ENCODE measurements around the gene LHX3.
"Not testable (repeated sequence)": the region's sequence is repeated elsewhere in the genome, so short reads cannot be mapped to it uniquely, and the experiment has no call there.

Gene LHX3

DNA sequence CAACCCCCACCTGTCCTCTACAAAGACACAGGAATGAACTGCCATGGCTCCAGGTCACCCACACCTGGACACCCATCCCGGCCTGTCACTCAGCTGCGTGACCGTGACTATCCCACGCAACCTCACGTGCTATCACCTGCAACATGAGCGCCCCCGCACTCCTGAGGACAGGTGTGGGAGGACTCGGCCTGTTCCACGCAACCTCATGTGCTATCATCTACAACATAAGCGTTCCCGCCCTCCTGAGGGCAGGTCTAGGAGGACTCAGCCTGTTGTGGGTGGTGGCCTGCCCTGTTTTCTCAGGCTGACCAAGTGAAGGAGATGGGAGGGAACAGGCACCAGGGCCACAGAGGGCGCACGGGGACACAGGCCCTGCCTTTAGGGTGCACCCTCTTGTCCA, 36.6 kb upstream of the LHX3 start:
- DNase-seq, result no peak

DNA sequence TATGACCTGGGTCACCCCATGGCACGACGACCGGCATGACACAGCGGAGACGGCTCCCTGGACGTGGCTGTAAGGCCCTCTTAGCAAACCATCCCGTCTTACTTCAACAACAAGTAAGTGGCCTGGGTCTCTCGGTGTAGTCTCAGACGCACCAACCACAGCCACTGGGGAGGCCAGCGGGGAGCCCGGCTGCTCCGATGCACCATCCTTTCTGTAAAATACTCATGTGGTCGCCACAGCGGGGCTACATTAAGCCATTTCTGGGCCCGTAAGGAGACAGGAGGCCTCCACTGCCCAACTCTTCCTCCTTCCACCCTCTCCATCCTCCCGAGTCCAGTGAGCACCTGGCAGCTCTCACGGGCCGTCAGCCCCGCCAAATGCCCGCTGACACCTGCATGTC, 36.0 kb upstream of the LHX3 start:
- no peak for DNase-seq

DNA sequence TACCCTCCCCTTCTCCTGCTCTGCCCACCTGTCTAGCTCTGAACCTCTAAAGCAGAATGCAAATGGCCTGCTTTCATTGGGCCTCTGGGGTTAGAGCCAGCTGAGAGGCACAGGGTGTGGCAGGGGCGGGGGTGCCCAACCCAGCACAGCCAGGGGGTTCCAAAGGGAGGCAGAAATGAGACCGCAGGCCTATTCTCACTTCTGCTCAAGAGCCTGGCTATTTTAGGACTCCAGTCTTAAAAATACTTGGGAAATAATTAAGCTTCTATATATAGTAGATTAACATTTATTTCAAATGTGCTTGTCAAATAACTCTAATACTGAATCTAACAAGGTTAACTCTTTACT, 35.0 kb upstream of the LHX3 start:
- no peak for DNase-seq

DNA sequence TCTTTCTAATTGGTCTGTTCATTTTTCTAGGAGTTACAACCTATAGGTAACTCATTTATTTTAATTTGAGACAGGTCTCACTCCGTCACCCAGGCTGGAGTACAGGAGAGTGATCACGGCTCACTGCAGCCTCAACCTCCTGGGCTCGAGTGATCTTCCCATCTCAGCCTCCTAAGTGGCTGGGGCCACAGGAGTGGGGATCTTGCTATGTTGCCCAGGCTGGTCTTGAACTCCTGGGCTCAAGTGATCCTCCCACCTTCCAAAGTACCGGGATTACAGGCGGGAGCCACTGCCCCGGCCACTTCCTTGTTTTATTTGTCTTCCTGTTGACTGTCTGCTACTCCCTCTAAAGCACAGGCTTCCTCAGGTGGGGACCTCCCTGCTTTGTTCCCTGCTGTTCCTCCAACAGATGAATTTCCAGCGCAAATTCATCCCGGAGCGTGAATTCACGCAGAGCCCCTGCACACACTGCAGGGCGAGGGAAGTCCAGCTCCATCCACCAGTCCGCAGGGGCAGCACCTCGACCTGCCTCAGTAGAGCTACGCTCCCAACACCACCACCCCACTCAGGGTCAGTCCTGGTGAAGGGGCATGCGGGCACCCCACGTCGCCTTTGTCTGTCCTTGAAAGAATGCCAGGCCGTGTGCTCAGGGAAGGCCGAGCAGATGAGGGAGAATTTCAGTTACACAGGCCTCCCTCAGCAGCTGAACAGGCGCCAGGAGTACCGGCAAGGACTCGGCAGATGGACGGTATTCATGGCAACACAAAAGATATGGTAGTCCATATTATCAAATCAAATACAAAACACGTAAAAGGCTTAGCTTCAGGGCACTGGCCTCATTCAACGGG, 34.4 kb upstream of the LHX3 start:
- peak; percentile 36 for DNase-seq

DNA sequence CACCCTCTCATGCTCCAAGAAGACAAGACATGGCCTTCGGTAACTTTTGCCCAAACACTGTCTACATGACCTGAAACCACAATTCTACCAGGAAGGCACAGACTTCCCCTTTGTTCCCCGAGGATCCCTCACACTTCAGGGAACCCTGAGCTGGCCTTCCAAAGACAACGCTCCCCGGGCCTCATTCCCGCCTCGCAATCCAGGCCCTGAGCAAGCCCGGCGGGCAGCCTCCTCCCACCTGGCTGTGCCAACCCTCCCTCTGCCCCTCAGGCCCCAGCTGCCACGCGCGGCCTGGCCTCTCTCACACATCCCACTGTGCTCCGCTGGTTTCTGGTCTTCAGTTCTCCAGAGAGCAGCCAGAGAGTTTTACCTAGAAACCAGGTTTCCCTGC, 33.4 kb upstream of the LHX3 start:
- DNase-seq, result no peak

DNA sequence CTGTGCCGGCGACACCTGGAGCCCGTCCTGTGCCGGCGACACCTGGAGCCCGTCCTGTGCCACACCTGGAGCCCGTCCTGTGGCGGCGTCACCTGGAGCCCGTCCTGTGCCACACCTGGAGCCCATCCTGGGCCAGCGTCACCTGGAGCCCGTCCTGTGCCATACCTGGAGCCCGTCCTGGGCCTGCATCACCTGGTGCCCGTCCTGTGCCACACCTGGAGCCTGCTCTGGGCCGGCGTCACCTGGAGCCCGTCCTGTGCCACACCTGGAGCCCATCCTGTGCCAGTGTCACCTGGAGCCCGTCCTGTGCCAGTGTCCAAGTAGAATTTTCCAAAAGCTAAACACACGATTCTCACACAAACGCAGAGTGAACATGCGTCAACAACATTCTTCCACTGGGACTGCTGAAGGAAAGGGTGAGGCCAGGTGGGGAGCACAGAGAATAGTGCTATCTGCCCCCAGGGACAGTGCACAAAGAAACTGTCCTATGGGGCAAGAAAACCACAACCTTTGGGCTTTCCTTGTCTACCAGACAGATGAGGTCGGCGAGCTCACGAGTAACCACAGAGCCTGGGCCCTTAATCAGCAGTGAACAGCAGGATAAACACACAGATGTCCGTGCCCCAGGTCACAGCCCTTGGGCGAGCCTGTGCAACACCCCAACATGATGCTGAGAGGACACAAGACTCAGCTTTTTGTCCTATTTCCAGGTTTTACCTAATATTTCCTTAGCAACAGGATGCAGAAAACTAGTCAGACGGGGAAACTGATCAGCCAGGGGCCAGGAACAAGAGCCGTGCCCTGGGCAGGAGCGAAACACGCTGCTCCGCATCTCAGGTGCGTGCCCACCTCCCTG, 32.8 kb upstream of the LHX3 start:
- no peak for DNase-seq

DNA sequence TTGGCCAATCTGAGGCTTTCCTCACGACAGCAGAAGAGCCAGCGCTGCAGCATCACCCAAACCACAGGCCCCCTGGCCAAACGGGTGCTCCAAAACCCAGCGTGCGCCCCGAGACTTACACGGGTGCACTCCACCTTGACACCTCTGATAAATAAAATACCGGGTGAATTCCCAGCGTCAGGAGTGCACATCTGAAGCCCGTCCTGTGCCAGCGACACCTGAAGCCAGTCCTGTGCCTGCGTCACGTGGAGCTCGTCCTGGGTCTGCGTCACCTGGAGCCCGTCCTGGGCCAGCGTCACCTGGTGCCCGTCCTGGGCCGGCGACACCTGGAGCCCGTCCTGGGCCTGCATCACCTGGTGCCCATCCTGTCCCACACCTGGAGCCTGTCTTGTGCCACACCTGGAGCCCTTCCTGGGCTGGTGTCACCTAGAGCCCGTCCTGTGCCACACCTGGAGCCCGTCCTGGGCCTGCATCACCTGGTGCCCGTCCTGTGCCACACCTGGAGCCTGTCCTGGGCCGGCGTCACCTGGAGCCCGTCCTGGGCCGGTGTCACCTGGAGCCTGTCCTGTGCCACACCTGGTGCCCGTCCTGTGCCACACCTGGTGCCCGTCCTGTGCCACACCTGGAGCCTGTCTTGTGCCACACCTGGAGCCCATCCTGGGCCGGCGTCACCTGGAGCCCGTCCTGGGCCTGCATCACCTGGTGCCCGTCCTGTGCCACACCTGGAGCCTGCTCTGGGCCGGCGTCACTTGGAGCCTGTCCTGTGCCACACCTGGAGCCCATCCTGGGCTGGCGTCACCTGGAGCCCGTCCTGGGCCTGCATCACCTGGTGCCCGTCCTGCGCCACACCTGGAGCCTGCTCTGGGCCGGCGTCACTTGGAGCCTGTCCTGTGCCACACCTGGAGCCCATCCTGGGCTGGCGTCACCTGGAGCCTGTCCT, 31.8 kb upstream of the LHX3 start:
- not testable (repeated sequence) for DNase-seq

DNA sequence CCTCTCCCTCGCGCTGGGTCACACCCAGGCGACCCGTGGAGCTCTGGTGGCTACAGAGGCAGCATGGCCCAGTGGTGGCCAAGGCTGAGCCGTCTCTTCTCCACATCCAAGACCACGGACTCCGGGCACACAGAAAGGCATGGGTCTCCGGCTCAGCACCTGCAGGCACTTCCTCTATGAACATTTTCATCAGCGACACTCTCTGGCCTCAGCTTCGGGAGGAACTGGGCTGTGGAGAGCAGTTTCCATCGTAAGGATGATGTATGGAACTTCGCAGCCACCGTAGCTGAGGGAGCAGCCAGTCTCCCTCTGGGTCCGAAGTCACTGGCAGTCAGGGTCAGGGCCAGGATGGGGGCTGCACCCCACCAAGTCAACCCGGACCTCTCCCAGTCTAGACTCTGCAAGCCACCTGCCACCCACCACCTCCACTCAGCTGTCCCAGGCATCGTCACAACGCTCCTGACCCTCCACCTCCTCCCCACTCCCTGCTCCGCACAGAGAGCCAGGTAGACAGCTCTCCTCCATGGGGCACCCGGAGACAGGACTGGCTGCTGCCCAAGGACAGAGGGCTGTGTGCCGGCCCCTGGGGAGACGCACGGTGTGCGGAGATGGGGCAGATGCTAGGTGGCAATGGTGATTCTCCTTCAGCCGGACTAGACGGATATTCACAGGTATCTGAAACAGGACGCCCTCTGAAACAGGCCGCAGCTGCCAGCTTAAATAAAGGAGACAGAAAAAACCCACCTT, 31.0 kb upstream of the LHX3 start:
- DNase-seq, result no peak

DNA sequence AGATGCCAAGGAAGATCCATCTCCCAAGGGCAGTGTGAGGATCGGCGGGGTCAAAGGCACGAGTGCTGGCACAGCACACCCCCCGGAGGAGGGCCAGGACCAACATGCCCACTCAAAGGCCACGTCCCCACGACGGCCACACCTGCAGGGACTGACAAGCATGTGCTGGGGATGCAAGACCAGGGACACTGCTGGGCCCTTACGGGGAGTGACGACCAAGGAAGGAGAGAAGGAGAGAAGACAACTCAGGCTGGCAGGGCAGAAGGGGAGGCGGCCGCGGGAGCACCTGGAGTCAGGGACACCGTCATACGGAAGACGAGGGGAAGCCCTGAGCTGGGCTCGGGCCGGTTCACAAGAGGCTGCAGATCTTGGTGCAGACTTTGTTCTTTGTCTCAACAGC, 30.2 kb upstream of the LHX3 start:
- no peak for DNase-seq

DNA sequence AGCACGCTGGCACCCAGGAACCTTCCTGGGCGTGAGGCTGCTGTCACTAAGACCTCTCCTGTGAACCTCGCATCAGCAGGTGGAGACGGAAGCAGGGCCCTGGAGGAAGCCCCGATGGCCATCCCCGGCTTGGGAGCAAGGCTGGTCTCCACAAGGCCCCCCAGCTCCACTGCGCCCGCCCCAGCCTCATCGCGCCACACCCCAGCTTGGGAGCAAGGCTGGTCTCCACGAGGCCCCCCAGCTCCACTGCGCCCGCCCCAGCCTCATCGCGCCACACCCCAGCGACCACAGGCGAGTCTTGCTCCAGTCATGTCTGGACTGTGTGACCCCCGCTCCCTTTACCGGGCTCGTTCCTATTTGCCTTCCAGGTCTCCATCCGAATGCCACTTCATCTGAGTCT, 29.7 kb upstream of the LHX3 start:
- no peak for DNase-seq

DNA sequence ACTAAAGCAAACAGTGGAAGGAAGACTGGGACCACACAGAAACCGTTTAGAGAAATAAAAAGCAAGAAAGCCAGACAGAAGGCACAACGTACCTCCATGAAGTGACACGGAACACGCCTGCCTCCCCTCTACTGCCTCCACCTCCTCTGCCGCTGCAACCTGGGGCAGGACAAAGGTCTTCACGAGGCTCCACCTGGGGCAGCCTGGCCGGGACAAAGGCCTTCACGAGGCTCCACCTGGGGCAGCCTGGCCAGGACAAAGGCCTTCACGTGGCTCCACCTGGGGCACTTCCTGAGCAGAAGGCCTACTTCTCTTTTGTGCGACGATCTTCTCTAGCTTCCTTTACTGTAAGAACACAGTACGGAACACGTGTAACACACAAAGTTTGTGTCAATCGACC, 28.9 kb upstream of the LHX3 start:
- DNase-seq, result no peak

DNA sequence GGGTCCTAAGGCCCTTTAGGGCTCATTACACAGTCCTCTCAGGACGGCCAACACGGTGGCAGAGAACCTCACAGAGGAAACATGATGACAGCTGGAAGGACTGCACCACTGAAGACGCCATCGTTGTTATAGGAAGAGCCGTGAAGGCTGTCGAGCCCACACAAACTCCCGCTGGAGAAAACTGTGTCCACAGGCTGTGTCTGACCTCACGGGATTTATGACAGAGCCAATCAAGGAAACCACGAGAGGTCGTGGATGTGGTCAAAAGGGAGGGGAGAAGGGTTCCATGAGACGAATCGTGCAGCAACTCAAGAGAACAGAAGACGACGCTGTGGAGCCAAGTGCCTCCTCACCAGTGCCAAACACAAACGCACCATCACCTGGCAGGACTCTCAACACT, 28.5 kb upstream of the LHX3 start:
- no peak for DNase-seq

DNA sequence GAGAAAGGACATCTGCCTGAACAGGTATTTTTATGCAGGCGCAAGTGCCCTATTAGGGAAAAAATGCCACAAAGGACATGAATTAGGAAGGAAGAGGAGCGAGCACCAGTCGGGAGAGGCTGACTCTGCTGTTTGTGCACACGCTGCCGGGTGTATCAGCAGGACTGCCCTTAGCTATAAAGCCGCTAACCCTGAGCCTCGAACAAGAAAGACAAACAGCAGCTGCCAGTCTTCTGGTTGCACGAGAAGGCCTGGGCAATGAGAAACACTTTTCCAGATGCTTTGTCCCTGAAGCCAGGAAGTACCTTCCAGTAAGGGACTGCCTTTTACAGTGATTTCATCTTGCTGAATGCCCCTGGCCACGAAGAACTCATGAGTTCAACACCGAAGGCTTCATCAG, 28.0 kb upstream of the LHX3 start:
- DNase-seq, result no peak

DNA sequence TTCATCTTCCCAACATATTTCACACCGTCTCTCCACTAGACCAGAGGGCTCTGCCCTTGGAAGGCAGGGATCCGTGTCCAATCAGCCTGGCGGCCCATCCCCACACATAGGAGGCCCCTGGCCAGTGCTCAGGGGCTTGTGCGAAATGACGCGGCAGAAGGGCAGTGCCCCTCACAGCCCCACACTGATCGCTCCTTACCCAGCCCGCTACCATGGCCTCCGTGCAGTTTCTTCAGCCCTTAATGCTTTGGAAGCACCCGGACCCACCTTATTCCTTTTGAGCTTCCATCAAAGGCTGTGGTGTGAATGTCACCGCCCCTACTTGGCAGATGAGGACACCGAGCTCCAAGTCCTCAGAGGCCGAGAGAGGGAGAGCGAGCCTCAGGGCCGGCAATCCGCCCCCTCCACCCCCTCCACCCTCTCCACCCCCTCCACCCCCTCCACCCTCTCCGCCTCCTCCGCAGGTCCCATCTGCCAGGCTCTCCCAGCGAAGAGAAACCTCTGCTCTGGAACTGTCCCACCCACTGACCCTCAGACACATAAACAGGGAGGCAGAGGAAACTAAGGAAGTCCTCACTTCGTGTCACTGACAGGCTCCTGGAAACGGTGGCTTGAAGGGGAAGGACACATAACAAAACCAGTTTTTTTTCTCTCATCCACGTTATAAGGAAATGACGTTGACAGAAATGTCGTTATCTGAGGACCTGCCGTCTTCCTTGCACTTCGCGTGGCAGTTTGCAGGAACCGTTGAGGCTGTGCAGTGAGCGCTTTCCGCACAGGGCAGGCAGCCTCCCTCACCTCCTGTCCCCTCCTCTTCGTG, 26.8 kb upstream of the LHX3 start:
- DNase-seq, result no peak

DNA sequence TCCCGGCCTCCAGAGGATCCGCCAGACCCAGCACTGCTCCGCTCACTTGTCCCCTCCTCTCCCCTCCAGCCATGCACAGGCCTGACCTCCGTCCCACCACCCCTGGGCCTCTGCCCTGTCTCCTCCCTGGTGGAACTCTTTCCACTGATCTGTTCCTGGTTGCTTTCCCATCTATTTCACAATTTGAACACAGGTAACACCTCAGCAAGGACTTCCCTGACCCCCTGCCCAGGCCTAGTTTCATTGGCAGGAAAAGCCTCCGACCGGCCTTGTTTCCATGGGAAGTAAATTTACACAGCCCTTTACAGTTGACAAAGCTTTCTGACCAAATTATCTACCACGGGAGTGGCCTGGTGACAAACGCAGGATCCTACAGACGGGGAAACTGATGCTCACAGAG, 25.8 kb upstream of the LHX3 start:
- DNase-seq, result no peak

DNA sequence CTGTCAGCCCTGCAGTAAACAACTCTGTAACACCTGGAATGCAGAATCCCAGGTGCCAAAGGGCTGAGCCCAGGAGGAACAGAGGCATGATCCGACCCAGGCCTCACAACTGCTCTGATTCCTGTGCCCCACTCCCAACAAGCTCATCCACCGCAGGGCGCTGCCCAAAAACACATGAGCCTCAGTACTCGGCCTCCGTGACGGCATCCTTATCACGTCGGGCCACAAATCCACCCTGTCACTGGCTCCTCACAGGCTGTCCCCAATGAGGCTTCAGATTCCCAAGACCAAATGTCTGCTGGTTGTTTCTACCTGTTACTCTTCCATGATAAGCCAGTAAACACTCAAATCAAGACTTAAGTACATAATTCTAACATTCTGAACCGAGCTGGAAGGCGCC, 25.4 kb upstream of the LHX3 start:
- DNase-seq, result no peak

DNA sequence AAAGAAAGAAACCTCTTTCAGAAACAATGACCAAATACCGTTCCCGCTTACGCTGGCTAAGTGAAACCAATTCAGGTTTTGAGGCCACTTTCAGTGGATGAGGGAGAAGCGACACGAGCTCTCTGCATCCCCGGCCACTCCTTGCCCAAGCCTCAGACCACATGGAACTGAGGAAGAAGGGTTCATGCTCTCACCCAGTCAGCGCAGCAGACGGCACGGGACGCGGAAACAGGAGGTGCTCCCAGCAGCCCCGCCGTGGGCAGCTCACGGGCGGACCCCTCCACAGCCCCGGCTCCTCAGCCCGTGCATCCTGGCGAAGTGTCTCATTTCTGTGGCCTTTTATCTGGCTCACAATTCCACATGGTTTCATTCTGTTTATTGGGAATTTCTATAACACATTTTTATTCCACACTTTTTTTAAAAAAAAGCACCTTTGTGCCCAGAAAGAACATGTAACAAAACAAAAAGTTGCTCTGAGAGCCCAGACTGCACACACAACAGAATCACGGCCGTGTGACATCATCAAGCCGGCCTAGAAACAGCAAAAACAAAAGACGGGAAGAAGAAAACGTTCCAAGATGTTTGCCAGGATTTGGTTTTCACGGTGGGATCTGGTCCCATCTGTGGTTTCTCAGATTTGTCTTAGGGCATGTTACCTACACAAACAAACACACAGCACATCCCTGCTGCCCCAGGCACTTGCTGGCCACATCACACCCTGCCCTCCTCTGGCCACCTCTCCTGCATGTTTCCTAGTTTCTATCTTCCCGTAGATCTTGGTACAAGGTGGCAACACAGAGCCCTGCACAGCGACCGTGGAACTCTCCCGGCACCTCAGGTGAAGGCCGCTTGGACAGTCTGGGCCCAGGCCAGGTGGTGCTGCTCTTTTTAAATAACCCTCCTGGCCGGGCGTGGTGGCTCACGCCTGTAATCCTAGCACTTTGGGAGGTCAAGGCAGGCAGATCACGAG, 24.5 kb upstream of the LHX3 start:
- DNase-seq, result no peak

DNA sequence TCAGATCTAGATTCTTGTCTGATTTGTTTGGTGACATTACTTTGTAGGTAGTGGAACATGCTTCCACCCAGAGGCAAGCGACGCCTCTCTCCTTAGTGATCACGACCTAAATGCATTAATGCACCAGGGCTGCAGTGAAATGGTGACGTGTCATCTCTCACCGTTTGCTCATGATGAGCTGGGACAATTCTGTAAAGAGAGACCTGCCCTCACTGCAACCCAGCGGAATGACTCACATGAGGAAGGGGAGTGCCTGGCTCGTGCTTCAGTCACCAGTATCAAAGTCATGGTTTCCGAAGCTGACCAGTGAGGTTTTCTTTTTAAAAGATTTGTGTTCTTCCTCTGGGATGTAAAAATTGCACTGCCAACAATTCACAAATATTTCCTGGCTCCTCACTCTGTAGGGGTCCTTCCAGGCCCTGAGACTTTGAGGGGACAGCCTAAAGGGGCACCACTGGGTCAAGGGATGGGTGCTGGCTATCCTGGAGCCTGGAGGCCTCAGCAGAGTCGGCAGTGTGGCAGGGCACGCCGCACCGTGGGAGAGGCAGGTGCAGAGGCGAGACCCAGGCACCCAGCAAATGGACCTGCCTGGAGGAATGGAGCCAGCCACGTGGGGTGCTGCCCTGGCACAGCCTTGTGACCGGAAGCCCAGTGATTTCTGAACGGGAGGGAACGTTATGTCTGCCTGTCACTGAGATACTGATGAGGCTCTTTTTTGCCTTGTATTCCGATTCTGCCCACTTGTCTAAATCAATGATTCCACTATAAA, 23.4 kb upstream of the LHX3 start:
- DNase-seq, result no peak

DNA sequence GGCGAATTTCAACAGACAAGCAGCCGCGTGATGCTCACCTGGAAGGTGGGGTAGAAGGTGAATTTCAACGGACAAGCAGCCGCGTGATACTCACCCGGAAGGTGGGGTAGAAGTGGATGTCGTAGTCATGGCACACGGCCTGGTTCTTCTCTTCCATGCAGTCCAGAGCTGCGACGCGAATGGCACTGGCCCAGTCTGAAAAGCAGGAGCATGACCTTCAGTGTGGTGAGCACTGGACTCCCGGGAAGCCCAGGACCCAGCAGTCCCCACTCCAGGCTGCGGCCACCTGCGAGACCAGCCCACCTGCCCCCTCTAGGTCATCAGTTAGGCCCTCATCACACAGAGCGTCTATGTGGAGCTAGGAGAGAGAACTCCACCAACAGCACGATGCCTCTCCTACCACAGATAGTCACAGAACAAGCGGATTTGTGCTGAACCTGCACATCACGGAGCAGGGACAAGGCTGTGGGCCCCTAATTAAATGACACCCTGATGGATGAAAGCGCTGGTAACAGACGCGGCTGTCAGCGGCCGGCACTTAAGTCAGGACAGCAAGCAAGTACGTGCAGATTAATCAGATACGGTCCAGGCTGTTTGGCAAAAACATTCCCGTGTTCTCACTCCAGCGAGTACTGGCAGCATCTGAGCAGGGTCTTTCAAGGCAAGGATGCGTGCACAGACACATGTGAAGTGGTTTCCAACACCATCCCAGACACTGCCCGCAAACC, 21.9 kb upstream of the LHX3 start:
- no peak for DNase-seq
